ENCODE results near the gene MAGEA4.

MAGEA4 gene

DNA sequence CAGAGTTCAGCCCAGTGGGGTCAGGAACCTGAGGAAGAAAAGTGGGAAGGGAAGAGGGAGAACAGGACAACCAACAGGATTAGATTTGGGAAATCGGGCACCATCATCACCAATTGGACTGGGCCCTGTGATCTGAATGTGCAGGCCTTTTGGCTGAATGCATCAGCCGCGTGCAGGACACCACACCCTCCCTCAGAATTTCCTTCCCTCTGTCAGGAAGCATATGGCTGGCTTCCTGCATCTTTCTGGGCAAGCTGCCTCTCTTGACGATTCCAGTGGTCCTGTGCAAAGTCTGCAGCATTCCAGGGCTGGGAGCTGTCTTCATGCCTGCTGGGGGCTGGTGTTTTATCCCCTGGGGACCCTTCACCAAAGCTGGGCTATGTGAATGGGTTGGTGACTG, 16.4 kb downstream of the MAGEA4 start:
- DNase-seq, result no peak

DNA sequence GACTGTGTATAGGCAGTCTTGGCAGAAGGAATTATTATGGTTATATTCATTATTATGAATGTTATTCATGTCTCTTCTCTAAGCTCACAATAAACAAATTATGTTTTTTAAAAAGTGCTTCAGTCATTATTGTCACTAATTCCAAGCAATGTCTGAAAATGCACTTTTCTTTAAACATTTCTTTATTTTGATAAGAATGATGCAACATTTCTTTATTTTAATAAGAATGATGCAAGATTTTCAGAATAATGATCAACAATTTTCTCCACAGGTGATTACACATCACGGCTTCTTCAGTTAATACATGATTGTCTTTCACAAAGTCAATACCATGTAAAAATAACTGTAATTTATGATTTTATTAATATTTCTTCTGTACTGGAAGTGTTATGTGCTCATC, 22.7 kb downstream of the MAGEA4 start:
- DNase-seq, result no peak

DNA sequence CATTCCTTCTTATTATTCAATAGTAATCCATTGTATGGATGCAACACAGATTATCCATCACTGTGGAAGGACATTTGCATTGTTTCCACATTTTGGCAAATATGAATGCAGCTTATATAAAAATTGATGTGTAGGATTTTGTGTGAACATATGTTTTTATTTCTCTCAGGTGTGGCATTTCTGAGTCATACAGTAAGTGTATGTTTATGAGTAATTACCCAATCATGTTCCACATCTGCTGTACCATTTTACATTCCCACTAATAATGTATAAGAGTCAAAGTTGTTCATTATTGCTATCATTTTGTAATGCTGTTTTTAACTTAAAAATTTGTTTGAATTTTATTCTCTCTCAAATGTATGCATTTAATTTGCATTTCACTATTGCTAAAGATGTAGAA, 25.5 kb downstream of the MAGEA4 start:
- no peak for DNase-seq

DNA sequence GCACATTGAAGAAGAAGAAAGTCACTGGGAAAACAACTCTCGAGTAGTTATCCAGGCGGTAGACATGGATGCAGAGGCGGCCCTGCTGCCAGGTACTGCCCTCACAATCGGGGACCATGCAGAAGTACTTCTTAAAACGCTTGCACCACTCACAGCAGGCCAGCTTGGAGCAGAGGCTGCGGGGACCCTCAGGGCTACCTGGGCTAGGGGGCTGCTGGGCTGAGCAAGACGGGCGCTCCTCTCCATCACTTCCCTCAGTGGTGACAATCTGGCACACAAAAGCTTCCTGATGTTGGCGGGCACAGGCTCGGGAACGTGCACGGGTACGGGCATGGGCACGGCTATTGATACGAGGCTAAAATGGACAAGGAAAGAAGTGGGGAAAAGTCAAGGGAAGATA, 42.0 kb downstream of the MAGEA4 start:
- no peak for DNase-seq

DNA sequence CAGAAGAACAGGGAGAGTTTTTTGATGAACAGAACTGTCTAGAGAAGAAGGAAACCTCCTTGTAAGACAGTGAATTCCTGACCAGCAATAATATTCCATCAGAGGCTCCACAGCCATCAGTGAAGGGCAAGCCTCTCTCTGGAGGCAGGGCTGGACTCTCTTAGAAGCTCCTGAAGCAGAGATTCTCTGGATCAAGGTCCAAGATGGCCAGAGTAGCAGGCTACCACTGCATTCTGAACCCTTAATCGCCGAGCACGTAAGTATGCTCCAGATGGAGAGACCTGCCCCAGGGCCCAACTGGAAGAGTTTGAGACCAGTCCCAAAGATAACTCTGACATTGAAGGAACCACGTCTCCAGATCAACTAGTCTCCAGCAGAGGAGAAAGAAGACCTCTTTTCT, 45.4 kb downstream of the MAGEA4 start:
- DNase-seq, result no peak

DNA sequence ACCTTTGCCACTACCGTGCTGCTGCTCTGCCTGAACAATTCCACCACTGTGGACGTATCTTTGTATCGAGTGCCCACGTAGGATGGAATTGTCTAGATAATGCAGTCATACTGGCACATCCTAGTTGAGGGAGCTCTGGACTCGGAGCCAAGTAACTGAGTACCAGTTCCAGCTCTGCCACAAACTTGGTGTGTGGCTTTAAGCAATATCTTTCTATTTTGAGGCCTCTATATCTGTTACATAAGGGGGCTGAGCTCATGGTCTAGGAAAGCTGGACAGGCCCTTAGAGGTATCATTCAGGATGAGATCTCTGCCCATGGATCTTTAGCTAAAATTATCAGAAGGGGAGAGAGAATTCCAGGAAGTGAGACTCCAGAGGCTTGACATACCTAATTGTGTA, 49.3 kb downstream of the MAGEA4 start:
- DNase-seq, result no peak

DNA sequence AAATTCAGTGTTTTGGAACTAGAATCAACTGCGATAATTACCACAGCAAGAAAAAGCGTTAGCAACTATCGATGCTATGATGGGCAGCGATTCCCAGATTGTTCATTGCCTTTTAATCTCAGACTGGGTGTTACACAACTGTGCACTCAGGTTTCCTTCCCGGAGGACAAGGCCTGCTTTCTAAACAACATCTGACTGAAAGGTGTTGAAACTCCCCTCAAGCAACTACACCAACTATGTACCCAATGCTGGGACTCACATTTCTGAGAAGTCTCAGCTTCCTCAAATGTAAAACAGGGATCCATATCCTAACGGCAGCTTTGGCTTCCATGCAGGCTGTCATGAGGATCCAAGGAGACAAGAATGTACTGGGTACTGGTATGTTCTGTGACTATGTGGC, 53.5 kb downstream of the MAGEA4 start:
- DNase-seq, result no peak

DNA sequence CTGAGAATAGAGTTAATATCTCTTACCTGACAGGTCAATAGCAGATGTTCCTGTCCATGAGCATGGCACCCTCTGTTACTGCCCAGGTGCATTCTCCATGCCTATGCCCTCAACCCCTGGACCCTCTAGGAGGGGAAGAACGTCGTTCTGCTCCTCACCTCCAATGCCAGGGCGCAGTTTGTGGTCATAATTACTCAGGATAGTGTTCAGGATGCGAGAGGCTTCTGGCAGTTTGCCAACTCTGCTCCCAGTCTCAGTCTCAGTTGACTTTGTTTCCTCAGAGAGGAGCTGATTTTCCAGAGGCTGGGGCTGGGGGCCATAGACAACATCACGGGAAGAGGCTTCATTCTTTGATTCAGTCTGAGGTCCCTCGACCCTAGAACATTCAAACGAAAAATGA, 57.3 kb downstream of the MAGEA4 start:
- no peak for DNase-seq

DNA sequence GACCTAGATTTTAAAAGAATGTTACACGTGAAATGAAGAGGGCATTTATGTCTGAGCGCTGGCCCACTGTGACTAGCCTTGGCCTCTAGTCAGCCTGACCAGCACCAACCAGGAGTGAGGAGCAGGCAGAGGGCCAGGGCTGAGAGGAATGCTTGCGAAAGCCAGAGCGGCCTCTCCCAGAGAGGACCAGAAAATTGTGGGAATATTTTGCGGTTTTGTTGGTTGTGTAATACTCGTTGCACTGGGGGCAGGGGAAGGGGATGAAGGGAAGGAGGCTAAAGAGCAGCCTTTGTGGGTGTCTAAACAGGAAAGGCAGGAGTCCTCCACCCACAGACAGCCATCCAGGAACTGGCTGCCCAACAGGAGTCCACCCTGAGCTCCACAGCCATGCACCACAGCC, 58.0 kb downstream of the MAGEA4 start:
- DNase-seq, result no peak

DNA sequence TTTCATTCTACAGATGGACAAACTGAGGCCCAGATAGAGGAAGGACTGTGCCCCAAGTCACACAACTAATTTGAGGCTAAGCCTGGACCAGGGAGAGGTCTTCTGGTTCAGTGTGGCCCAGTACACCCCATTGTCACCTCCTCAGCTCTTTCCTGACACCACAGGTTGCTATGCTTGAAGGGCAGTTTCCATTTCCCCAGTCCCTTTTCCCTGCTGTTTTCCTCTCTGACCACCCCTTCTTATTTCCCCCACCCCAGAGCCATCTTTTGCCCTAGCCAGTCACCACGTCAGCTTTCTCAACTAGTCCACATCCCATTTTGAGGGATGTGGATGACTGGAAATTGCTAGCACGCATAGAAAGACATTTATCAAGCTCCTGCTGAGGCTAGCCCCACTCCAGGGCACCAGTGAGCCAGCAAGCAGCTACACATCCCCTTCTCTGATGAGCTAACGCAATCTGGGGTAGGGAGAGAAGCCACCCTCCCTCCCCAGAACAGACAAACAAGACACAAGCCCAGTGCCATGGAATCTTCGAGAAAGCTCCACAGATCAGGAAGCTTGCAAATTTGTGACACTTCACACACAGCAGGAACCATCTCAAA, 60.5 kb downstream of the MAGEA4 start:
- DNase-seq, result no peak

DNA sequence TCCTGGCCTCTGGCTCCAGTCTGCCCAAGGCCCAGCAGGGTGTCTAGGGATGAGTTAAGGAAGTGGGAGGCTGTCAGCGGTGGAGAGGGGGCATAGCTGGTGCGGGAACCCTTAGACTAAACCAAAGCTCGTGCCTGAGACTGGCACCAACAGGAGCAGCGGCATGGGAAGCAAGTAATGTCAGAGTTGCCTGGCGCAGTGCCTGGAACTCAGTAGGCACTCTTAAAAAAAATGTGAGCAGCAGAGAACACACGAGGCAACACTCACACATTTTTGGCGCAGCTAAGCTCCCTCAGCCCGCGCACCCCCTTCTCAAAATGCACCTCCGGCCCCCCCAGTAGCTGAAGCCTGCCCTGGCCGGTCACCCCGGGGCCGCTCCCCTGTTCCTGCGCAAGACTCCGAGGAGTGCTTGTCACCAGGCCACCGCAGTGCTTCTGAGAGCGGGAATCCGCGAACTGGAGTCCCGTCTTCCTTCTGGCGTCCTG, 61.2 kb downstream of the MAGEA4 start:
- DNase-seq, result no peak

All from DMS53 (cell line).